ENCODE measurements around the gene TOPBP1. TPM values are rescaled to one million over a fixed set of nuclear protein-coding genes. Genes with fewer than 3 reads are reported as not detected.

The TOPBP1 gene
- total RNA-seq, 2 donors from 2014 or later, result 49.2 to 52.3 TPM

DNA sequence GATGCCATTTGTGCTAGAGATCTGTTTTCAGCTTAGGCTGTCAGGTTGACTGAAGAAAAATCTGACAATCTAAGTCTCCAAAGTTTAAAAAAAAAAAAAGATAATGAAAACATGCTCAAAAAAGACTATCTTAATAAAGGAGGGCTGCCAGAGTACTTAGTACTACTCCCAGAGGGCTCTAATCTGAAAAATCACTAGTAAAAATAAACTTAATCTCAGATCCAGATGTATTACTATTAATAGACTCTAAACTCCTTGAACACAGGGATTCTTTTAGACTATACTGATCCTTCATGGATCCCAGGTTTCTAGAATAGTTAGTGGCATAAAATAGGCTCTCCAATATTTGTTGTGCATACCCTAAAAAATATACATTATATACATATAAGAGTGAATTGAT lies 34.0 kb downstream of the TOPBP1 start:
- Mint-ChIP-seq H3K9me3 (no peaks in the 10 kb centered on the region), H3K27me3 (ENCODE audit: insufficient read depth) (no peaks in the 10 kb centered on the region), H3K27ac (no peak overlapping the region), H3K4me3 (no peak overlapping the region), H3K4me1 (no peaks in the 10 kb centered on the region), H3K36me3 (ENCODE audit: low read depth) (peaks cover 51% of the 10 kb centered on the region)
- Histone ChIP-seq H3K9ac (ENCODE audit: extremely low read depth, low read length, poor library complexity, severe bottlenecking) (no peak overlapping the region), H3K9me3 (ENCODE audit: control insufficient read depth, low read length) (no peaks in the 10 kb centered on the region), H3K4me3 (ENCODE audit: low read length) (no peak overlapping the region), H3K4me1 (ENCODE audit: control insufficient read depth, insufficient read depth, low read length) (no peaks in the 10 kb centered on the region), H3K27me3 (ENCODE audit: control insufficient read depth, insufficient read depth, low read length, poor library complexity, severe bottlenecking) (no peaks in the 10 kb centered on the region), H3K27ac (ENCODE audit: low read depth, low read length) (no peak overlapping the region), H3K36me3 (ENCODE audit: control insufficient read depth, insufficient read depth, low read length) (peaks cover 93% of the 10 kb centered on the region)
- TF ChIP-seq, protein P1, sequence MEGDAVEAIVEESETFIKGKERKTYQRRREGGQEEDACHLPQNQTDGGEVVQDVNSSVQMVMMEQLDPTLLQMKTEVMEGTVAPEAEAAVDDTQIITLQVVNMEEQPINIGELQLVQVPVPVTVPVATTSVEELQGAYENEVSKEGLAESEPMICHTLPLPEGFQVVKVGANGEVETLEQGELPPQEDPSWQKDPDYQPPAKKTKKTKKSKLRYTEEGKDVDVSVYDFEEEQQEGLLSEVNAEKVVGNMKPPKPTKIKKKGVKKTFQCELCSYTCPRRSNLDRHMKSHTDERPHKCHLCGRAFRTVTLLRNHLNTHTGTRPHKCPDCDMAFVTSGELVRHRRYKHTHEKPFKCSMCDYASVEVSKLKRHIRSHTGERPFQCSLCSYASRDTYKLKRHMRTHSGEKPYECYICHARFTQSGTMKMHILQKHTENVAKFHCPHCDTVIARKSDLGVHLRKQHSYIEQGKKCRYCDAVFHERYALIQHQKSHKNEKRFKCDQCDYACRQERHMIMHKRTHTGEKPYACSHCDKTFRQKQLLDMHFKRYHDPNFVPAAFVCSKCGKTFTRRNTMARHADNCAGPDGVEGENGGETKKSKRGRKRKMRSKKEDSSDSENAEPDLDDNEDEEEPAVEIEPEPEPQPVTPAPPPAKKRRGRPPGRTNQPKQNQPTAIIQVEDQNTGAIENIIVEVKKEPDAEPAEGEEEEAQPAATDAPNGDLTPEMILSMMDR (conservative IDR thresholded peaks at IDR 0.05), result no peak
- DNase-seq, result no peak

DNA sequence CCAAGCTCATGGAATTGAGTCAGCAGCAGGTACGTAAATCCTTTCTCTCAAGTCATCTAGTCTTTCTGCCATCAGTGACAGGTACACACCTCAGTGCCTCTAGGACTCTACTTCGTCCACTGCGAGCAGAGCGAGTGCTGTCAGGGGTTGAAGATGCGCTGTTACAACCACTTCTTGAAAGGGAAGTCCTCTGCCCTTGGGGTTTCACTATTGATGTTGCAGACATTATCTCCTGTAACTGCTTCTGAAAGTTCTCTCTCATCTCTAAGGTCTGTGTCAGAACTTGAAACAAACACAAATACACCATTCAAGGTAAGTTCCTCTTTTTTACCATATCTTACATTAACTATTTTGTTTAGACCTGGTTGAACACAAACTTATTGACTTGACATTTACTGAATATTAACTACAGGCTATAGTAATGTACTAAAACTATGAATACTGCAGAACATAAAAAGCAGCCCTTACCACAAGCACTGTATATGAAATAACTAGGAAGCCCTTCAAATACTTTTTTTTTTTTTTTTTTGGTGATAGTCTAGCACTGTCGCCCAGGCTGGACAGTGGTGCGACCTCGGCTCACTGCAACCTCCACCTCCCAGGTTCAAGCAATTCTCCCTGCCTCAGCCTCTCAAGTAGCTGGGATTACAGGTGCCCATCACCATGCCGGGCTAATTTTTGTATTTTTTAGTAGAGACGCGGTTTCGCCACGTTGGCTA lies 41.5 kb downstream of the TOPBP1 start:
- Mint-ChIP-seq H3K4me1 (no peaks in the 10 kb centered on the region), H3K4me3 (no peak overlapping the region), H3K27ac (no peak overlapping the region), H3K9me3 (no peaks in the 10 kb centered on the region), H3K27me3 (ENCODE audit: insufficient read depth) (no peaks in the 10 kb centered on the region), H3K36me3 (ENCODE audit: low read depth) (peaks cover 67% of the 10 kb centered on the region)
- Histone ChIP-seq H3K4me1 (ENCODE audit: control insufficient read depth, insufficient read depth, low read length) (no peaks in the 10 kb centered on the region), H3K4me3 (ENCODE audit: low read length) (no peak overlapping the region), H3K9ac (ENCODE audit: extremely low read depth, low read length, poor library complexity, severe bottlenecking) (no peak overlapping the region), H3K27me3 (ENCODE audit: control insufficient read depth, insufficient read depth, low read length, poor library complexity, severe bottlenecking) (no peaks in the 10 kb centered on the region), H3K36me3 (ENCODE audit: control insufficient read depth, insufficient read depth, low read length) (peaks cover 86% of the 10 kb centered on the region), H3K9me3 (ENCODE audit: control insufficient read depth, low read length) (no peaks in the 10 kb centered on the region), H3K27ac (ENCODE audit: low read depth, low read length) (no peak overlapping the region)
- 95 to 97% methylated on average over 11 to 13 of the region's 13 CpGs for WGBS, 2 experiments (ENCODE audit: insufficient coverage in 1 of 2, insufficient read length in 1 of 2)
- DNase-seq, result no peak
- TF ChIP-seq, protein P1 (conservative IDR thresholded peaks at IDR 0.05), result no peak

DNA sequence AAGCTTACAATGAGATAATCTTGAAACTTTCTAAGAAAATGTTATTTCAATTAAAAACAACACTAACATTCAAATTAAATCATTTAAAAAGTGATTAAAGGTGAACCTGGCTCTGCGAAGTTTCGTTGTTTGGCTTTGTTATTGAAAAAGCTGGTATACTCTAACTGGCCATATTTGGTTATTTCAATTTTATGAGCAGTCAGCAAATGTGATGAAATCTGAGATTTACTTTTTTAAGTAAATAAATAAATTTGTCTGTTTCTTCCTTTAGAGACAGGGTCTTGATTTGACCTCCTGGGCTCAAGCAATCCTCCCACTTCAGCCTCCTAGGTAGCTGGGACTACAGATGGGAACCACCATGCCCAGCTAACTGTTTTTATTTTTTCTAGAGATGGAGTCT lies 50.2 kb downstream of the TOPBP1 start:
- Histone ChIP-seq H3K4me1 (ENCODE audit: control insufficient read depth, insufficient read depth, low read length) (no peaks in the 10 kb centered on the region), H3K9ac (ENCODE audit: extremely low read depth, low read length, poor library complexity, severe bottlenecking) (no peak overlapping the region), H3K4me3 (ENCODE audit: low read length) (no peak overlapping the region), H3K9me3 (ENCODE audit: control insufficient read depth, low read length) (peaks cover 15% of the 10 kb centered on the region), H3K36me3 (ENCODE audit: control insufficient read depth, insufficient read depth, low read length) (peaks cover 93% of the 10 kb centered on the region), H3K27me3 (ENCODE audit: control insufficient read depth, insufficient read depth, low read length, poor library complexity, severe bottlenecking) (no peaks in the 10 kb centered on the region), H3K27ac (ENCODE audit: low read depth, low read length) (no peak overlapping the region)
- Mint-ChIP-seq H3K36me3 (ENCODE audit: low read depth) (peaks cover 72% of the 10 kb centered on the region), H3K27me3 (ENCODE audit: insufficient read depth) (no peaks in the 10 kb centered on the region), H3K4me3 (no peak overlapping the region), H3K9me3 (no peaks in the 10 kb centered on the region), H3K4me1 (no peaks in the 10 kb centered on the region), H3K27ac (no peak overlapping the region)
- TF ChIP-seq, protein P1 (conservative IDR thresholded peaks at IDR 0.05), result no peak
- 97 to 100% methylated on average over 2 of the region's 2 CpGs for WGBS, 2 experiments (ENCODE audit: insufficient coverage in 1 of 2, insufficient read length in 1 of 2)
- no peak for DNase-seq
